Medulla oblongata (tissue), 1 donor: ENCODE data around the gene MND1.
"Not testable (repeated sequence)": the region's sequence is repeated elsewhere in the genome, so short reads cannot be mapped to it uniquely, and the experiment has no call there.

Source experiments
- DNase-seq: peaks from one replicate; pipeline ENCODE4 v3.0.0-alpha.2; 2015; ENCODE audit errors: extremely low spot score

The MND1 gene

DNA sequence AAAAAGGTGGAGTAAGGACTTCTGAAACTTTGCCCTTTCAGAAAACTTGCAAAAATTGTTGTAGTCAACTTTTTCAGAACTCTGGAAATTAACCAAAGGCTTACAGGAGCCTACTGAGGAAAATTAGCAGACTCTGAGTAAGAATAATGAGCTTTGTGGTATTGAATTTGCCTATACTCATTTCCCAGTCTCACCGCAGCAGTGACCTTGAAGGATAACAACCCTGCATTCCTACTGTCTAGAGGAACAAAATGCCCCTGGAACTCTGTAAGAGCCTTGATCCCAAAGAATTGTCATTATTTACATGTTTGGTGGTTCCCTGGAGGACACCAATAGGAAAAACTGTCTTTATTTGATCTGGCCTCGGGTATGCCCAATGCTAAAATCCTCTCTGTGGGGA is 57.9 kb downstream of the MND1 start:
- DNase-seq = no peak

DNA sequence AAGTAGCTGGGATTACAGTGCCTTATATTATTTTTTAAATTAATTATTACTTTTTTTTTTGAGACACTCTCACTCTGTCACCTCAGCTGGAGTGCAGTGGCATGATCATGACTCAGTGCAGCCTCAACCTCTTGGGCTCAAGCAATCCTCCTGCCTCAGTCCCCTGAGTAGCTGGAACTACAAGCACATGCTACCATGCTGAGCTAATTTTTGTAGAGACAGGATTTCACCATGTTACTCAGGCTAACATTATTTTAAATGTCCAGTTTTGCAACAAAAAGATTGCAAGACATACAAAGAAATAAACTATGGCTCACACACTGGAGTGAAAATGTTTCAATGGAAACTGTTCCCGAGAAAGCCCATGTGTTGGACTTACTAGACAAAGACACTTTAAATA is 59.2 kb downstream of the MND1 start:
- DNase-seq = no peak

DNA sequence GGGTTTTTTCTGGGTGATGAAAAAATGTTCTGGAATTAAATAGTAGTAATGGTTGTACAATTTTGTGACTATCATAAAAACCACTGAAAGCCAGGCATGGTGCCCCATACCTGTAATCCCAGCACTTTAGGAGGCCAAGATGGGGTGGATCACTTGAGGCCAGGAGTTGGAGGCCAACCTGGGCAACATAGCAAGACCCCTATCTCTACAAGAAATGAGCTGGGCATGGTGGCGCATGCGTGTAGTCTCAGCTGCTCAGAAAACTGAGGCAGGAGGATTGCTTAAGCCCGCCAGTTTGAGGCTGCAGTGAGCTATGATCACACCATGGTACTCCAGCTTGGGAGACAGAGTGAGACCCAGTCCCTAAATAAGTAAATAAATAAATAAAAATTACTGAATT is 63.4 kb downstream of the MND1 start:
- no peak for DNase-seq

DNA sequence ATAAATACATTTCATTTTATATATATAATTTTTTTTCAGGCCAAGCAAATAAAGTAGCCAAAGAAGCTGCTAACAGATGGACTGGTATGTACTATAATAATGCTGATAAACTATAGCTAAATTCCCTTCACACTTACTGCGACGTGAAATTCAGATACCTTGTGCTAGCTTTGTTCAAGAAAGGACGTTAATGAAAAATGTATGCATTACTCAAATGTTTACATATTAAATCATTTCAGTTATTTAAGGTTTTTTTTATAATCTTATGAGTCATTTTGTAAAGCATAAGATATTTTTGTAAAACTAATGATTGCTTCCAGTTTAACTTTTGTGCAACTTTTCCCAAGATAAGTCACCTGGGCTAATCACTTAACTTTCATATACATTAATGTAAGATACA is 64.4 kb downstream of the MND1 start:
- DNase-seq = no peak

DNA sequence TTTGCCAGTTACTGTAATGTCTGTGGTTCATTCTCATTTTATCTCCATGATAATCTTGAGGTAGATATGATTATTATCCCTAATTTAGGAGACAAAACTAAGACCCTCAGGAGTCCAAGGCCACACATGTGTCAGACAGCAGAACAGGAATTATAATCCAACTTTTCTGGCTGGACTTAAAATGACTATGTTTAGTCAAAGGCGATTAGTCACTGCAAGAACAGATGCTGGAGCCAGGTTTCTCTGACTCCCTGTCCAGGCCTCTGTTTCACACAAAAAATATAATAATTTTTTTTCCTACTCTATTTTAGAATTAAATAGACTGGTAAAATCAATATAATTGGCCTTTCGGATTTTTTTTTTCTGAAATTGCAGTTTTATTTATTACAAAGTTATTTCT is 64.9 kb downstream of the MND1 start:
- DNase-seq = no peak

DNA sequence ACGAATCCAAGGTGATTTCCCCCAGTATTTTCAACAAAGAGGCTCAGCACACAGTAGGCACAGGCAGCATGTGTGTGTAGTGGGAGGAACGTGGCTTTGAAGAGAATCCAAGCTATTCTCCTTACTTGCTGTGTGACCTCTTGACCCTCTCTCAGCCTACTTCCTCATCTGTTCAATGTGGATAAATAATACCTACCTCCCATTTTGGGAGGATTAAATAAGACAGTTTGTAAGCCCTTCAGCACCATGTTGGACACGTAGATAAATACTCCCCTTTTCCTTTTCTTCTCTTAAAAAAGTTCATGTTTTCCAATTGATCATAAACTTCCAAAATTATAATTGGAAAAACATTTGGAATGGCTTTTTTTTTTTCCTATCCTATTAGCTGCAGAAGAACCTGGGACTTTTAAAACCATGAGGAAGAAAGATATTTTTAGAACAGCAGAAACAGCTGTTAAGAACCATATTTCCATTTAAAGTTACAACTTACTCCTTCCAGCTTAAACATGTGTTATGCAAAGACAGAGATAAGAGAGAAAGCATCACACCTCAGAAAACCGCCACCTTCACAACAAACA is 65.5 kb downstream of the MND1 start:
- no peak for DNase-seq

DNA sequence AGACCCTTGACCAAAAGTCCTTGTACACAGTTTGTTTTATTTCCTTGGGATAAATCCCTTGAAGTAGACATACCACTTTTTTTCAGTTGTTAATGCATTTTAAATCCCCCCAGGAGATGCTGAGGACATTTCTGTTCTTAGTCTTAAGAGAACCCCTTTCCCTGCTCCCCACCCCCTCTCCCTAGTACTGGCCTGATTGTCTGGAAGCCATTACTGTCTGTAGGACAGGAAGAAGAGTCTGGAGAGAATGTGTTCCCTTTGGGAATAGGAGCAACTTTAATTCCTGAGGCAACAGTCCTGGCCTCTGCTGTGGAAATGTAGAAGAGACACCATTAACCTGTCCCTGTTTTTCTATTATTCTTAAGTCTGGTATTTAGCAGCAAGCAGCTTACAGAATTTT is 69.4 kb downstream of the MND1 start:
- no peak for DNase-seq

- DNase-seq = not testable (repeated sequence)
Measured at GRCh38 chr4:153416456-153416855, 72.0 kb downstream of the MND1 start.

GRCh38 chr4:153418121-153418520 is 73.6 kb downstream of the MND1 start:
- no peak for DNase-seq

DNA sequence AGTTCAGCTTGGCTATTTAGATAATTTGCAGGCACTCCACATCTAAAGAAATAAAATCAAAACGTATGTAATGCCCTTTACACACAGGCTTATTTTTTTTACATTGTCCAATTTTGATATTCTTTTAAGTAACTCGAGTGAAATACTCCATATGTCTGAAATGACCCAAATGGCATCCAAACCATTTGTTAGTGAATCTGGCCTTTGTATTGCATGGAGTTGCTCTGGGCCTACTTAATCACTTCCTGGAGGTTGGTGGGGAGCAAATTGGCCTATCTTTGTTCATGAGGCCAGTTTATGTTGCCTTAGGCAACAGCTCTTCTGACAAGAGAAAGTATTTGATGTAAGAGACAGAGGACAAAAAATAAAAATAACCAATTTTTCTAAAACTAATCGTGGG is 74.1 kb downstream of the MND1 start:
- no peak for DNase-seq

GRCh38 chr4:153419029-153419428 is 74.5 kb downstream of the MND1 start:
- DNase-seq = no peak

DNA sequence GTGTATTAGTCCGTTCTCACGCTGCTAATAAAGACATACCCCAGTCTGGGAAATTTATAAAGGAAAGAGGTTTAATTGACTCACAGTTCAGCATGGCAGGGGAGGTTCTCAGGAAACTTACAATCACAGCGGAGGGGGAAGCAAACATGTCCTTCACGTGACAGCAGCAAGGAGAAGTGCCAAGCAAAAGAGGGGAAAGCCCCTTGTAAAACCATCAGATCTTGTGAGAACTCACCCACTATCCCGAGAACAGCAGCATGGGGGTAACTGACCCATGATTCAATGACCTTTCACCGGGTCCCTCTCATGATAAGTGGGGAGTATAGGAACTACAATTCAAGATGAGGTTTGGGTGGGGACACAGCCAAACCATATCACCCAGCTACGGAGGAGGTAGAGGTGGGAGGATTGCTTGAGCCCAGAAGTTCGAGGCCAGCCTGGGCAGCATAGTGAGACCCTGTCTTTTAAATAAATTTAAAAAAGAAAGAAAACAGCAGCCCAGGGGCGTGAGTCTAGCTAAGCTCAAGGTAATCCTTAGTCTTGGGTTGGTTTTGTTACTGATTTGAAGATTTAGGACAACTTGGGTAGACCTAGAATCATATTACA is 75.3 kb downstream of the MND1 start:
- DNase-seq = no peak

DNA sequence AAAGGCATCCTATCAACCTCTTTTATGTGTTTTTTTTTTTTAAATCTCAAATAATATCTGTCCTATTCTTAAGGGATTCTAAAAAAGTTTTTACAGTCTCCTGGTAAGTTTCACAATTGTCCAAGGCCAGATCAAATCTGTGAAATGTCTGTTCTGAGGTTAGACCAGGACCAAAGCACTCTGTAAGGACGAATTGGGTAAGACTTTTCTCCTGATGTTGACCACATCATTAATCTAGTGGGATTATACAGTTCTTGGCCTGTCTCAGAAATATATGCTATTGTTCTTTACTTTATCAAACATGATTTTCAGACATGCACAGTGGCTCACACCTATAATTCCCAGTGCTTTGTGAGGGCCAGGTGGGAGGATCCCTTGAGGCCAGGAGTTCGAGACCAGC is 75.9 kb downstream of the MND1 start:
- no peak for DNase-seq

DNA sequence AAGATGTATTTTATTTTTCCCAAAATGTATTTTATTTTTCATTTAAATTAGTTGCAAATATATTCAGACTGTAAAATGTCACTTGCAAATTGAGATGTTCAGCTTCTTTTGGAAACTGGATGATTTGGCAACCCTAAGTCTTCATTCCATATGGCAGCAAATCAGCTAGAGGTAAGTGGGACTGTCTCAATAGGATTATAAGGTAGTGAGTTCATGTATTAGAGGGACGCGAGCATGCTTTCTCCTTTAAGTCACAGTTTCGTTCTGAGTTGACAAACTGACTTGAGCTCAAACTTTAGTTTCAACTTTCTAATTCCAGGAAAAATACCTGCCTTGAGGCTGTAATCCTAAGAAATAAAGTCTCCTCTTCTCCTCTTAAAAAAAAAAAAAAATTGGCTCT is 77.5 kb downstream of the MND1 start:
- DNase-seq = no peak

- no peak for DNase-seq
Measured at GRCh38 chr4:153426207-153426885, 81.9 kb downstream of the MND1 start.

DNA sequence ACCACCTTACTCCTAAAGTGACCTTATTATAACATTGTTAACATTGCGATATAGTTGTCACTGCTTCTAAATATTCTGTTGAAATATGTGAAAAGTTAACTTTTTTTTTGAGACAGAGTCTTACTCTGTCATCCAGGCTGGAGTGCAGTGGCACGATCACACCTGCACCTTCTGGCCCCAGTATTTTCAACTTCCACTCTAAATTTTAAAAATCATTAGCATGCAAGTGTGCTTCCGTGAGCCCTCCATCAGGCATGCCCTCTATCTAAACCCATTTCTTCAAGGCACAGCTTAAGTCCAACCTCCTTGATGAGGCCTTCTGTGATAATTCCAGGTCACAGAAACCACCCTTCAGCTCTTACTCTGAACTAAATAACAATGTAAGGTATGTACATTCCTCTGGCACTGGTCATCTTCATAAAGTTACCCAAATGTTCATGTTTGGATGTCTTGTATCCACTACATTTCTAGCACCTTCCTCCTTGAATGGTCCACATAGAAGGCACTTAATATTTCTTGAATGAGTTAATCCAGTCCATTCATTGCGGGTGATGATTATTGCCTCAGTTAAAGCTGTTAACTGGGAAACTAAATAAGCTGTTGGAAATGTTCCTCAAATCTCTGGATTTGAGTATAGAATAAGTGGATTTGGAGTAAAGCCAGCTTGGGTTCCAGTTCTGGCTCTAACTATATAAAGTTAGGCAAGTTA is 83.0 kb downstream of the MND1 start:
- DNase-seq = no peak

DNA sequence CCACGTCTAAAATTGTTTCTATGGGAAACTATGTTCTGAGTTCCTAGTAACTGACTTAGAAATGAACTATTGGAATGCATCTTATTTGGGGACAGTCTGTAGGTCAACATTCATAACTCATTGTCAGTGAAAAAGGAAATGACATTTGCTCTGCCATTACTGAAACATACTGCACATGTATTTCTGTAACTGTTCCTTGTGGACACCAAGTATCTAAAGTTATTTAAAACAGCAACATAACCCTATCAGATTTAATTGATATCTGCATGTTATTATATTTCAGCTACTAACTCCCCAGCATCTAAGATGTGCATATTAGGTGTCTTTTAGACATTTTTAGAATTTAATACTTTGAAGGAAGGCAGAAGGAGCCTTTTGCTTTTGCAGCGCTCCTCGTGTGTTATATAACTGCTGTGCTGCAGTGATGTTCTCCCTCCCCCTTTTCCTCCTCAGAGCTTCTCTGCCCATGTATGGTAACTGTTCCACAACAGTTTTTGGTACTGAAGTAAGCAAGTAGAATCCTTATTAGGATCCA is 84.5 kb downstream of the MND1 start:
- no peak for DNase-seq

- peak; percentile 71 for DNase-seq
Measured at GRCh38 chr4:153432965-153433753, 88.7 kb downstream of the MND1 start.

DNA sequence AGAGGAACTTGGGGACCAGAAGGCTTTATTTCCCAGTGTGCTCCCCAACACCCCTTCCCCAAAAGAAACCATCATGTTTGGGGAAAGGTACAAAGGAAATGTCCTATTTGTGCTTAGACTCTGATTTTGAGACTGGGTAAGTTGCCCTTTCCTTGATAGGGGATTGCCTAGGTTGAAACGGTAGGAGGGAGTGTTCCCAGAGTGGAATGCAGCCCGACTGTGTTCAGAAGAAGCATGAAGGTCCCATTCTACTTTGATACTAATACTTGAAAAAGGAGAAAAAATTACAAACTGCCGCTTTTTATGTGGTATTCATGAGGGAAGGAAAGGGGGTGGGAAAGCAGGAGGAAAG is 89.2 kb downstream of the MND1 start:
- no peak for DNase-seq

DNA sequence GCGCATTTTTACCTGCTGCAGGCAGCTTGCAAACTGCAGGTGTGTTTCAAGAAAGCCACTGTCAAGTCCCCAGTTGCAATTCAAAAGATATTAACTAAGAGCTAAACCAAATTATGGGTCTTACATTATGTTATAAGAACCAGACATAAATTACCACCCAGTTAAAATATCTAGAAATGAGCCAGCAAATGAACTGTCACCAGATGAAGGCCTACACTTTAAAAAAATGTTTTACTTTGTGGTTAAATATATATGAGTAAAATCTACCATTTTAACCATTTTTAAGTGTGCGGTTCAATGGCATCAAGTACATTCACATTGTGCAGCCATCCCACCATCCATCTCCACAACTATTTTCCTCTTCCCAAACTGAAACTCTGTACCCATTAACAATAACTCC is 89.7 kb downstream of the MND1 start:
- no peak for DNase-seq

GRCh38 chr4:153438916-153439756 is 94.6 kb downstream of the MND1 start:
- no peak for DNase-seq
